Hepatocyte (in vitro differentiated cells): ENCODE measurements around the gene PREX1.

Source experiments
- CTCF ChIP-seq: fragments of 200-600 bp; sonication (generic); IDR thresholded peaks from 2 replicates; pipeline ENCODE4 v1.5.1; 2016; ENCODE audit warnings: antibody characterized with exemption, mild to moderate bottlenecking; ENCODE audit not compliant: poor library complexity
- EZH2 ChIP-seq: fragments of 200-600 bp; sonication (generic); IDR thresholded peaks from 2 replicates; pipeline ENCODE4 v1.6.1; 2016; ENCODE audit warnings: antibody characterized with exemption, mild to moderate bottlenecking, borderline replicate concordance

- TF ChIP-seq CTCF (no peak), EZH2 (no peak)
Observed at GRCh38 chr20:48649104-48649626, 178.6 kb downstream of the PREX1 start.
